Measurements from ENCODE around the gene CDS1. TPM values are rescaled to one million over a fixed set of nuclear protein-coding genes. Genes with fewer than 3 reads are reported as not detected.

Gene CDS1
- total RNA-seq, 4 donors from 2014 or later, result 0.07 to 1.1 TPM; not detected in 2

DNA sequence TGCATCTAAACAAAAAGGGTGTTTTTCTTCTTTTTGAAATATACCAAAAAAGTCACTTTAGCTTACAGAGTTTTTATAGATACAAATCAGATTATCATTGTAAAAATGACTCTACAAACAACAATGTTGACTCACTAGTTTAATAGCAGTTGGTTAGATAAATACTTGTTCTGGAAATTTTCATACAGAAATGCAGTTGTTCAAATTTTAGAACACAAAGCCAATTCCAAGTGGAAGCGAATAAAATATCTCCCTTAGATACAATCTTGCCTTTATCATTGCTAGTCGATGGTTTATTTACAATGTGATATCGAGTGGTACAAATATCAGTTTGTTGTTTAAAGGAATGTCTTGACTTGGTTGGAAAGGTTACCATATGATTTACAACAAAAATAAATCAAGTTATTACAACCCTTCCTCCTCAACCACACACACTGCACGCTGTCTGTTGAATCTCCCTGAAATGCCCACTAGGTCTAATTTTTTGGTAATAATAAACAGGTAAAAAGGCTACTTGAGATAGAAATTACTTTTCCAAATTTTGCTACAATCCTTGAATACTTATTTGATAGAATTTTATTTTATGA, 114.8 kb downstream of the CDS1 start:
- peaks cover 0 to 90% of the 10 kb centered on the region in 2 donors for H3K36me3 ChIP-seq
- intact Hi-C loops (cut with DNase I; ENCODE audit: low total_unique reads), result no loop called here
- DNase-seq (no peak), ATAC-seq (no peak)
- H3K4me1 ChIP-seq, result no peaks in the 10 kb centered on the region
- TF ChIP-seq POLR2A (IDR thresholded peaks at IDR 0.05), result no peak
- TF ChIP-seq, protein P1, sequence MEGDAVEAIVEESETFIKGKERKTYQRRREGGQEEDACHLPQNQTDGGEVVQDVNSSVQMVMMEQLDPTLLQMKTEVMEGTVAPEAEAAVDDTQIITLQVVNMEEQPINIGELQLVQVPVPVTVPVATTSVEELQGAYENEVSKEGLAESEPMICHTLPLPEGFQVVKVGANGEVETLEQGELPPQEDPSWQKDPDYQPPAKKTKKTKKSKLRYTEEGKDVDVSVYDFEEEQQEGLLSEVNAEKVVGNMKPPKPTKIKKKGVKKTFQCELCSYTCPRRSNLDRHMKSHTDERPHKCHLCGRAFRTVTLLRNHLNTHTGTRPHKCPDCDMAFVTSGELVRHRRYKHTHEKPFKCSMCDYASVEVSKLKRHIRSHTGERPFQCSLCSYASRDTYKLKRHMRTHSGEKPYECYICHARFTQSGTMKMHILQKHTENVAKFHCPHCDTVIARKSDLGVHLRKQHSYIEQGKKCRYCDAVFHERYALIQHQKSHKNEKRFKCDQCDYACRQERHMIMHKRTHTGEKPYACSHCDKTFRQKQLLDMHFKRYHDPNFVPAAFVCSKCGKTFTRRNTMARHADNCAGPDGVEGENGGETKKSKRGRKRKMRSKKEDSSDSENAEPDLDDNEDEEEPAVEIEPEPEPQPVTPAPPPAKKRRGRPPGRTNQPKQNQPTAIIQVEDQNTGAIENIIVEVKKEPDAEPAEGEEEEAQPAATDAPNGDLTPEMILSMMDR (IDR thresholded peaks at IDR 0.05 in 4 of 5, conservative IDR thresholded peaks at IDR 0.05 in 1 of 5), result no peak
- in situ Hi-C loops (cut with MboI; ENCODE audit: low sequenced_read_pairs in 4 of 4), result no loop called here
- no peaks in the 10 kb centered on the region for H3K27me3 ChIP-seq
- no peak overlapping the region for H3K4me3 ChIP-seq
- no peak overlapping the region for H3K27ac ChIP-seq
- H3K9me3 ChIP-seq, result no peaks in the 10 kb centered on the region

DNA sequence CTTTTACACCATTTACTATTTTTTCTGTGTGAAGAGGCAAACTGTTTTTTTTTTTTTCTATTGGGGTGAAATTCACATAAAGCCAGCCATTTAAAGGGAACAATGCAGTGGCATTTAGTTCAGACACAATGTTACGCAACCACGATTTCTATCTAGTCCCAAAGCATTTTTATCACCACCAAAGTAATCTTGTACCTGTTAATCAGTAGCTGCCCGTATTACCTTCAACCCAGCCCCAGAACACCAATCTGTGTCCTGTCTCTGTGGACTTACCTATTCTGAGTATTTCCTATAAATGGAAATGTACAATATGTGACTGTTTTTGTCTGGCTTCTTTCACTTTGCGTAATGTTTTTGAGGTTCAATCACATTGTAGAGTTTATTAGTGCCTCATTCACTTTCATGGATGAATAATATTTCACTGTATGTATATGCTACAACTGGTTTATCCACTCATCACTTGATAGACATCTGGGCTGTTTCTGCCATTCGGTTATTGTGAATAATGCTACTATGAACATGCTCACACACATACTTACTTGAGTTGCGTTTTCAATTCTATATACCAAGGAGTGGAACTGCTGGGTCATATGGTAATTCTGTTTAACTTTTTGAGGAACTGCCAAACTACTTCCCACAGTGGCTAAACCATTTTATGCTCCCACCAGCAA, 116.2 kb downstream of the CDS1 start:
- H3K36me3 ChIP-seq, result peaks cover 0 to 91% of the 10 kb centered on the region in 2 donors
- intact Hi-C loops (cut with DNase I; ENCODE audit: low total_unique reads), result no loop called here

More for the DNA sequence above, 116.2 kb downstream of the CDS1 start:
- Histone ChIP-seq H3K4me1 (no peaks in the 10 kb centered on the region), H3K4me3 (no peak overlapping the region), H3K9me3 (no peaks in the 10 kb centered on the region), H3K27ac (no peak overlapping the region), H3K27me3 (no peaks in the 10 kb centered on the region)
- in situ Hi-C loops (cut with MboI; ENCODE audit: low sequenced_read_pairs in 4 of 4), result no loop called here
- ATAC-seq, result no peak
- TF ChIP-seq, protein P1 (IDR thresholded peaks at IDR 0.05 in 4 of 5, conservative IDR thresholded peaks at IDR 0.05 in 1 of 5), result no peak
- TF ChIP-seq POLR2A (IDR thresholded peaks at IDR 0.05), result no peak
- no peak for DNase-seq

Other genes starting within 250 kb of the CDS1 start
- gene NKX6-1, start 83.8 kb upstream of the CDS1 start, total RNA-seq, result not detected